Cardiac atrium fibroblast (primary cell): ENCODE results near the gene NME5. TPM values are rescaled to one million over a fixed set of nuclear protein-coding genes. Genes with fewer than 3 reads are reported as not detected.

Experiments used
- total RNA-seq: library from RNA; depleted of rRNA; stranded (reverse); fragments of >200 nt; gene quantifications from 2 replicates; pipeline ENCODE4 v1.2.3, GENCODE V29; 2015

Gene NME5, protein sequence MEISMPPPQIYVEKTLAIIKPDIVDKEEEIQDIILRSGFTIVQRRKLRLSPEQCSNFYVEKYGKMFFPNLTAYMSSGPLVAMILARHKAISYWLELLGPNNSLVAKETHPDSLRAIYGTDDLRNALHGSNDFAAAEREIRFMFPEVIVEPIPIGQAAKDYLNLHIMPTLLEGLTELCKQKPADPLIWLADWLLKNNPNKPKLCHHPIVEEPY
- 0.18 and 1.9 TPM in 2 replicates for total RNA-seq

DNA sequence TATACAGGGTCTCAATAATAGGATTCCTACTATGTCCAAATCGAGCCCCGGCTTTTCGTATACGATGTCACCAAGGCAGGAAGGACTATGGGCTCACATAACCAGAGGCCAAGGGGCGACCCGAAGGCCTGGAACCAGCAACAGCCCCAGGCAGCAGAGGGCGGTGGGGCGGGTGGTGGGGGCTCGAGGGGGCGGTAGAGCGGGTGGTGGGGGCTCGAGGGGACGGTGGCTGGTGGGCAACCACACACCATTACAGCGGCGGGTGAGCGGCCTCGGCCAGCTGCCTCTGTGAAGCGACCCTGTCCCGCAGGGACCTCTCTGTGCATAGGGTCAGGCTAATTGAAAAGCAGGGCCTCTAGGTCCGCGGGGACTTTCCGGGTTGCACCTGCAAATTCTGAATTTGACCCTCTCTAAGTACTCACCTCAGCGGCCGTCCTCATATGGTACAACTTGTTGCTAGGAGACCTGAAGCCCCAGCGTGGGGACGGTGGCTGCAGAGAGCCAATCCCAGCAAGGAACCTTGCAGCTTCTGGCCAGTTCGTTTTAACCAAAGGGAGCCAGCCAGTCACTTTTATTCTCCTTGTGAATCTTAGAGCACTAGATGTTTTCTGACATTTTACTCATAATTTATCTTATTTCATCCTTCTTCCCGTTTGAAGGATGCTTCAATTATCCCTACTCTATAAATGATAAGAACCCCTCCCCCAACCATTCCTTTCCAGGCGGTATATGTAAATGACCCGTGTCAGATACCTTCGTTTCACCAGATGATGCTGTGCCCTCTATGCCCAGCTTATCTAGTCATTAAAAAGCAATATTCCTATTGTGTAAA is at the start of gene NME5:
NME5 (minus strand) TSS at position 480 of the 832 bp plus-strand sequence. CDS start 648 bp downstream, outside the sequence.

DNA sequence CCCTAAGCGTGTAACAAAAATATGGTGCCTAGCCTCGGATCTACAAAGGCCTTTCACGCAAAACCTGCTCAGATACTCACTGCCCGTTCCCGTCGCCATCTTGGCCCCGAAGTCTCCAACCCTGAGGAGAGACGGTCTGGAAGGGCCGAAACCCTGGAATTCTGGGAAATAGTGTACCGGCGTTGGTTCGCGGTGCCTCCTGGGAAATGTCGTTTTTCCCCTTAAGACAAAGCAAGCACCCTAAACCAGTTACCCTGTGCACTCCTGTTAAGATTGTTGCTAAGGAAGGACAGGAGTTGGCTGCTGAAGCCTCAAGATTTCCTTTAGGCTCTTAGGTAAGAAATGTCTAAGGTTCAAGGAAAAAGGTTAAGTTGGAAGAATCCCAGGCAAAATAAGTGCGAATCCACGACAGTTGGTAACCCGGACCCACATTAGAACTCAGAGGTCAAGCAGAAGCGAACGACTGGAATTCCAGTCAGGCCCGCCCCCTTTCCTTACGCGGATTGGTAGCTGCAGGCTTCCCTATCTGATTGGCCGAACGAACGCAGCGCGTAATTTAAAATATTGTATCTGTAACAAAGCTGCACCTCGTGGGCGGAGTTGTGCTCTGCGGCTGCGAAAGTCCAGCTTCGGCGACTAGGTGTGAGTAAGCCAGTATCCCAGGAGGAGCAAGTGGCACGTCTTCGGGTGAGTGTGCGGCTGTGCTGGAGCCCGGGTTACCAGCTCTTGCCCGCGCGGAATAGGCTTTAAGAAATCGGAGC is 39.5 kb upstream of the NME5 start, which contains the start of the genes BRD8 and KIF20A:
BRD8 (minus strand) TSS at position 115 of the 761 bp plus-strand sequence; CDS start at position 99, 16 bp downstream.
KIF20A (plus strand) TSS at position 597 of the 761 bp plus-strand sequence. CDS start 569 bp downstream, outside the sequence.

DNA sequence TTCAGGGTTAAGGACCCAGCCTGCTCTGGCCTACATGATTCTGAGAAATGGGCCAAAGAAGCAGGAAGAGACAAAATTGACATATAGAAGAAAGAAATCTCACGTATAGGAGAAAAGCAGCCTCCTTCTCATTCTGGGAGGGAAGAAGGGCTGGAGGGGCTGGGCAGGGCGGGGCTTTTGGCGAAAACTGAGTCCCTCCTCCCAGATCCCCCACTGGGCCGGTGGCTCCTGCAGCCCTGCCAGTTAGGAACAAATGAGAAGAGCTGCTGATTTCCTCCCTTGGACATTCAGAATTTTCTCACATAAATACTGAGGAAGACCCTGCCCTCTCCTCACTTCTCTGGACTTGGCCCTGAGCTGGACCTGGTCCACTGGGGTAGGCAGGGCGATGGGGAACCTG is 55.5 kb downstream of the NME5 start, which contains the start of gene WNT8A:
WNT8A (plus strand) TSS at position 332 of the 400 bp plus-strand sequence. CDS start 95 bp downstream, outside the sequence.

Other genes starting within 250 kb of the NME5 start
- not detected in 2 replicates for gene PKD2L2, start 250.0 kb downstream of the NME5 start, total RNA-seq
- 5.8 and 6.8 TPM in 2 replicates for gene FAM13B, start 106.3 kb downstream of the NME5 start, total RNA-seq
- gene WNT8A, start 55.4 kb downstream of the NME5 start, total RNA-seq: not detected in 2 replicates
- gene BRD8, start 39.2 kb upstream of the NME5 start, total RNA-seq: 16.0 and 29.8 TPM in 2 replicates
- 14.6 and 15.9 TPM in 2 replicates for gene KIF20A, start 39.7 kb upstream of the NME5 start, total RNA-seq
- 20.9 and 21.9 TPM in 2 replicates for gene CDC23, start 73.9 kb upstream of the NME5 start, total RNA-seq
- gene GFRA3, start 135.2 kb upstream of the NME5 start, total RNA-seq: not detected in 2 replicates
- gene CDC25C, start 192.4 kb upstream of the NME5 start, total RNA-seq: 0.54 and 4.4 TPM in 2 replicates
- gene FAM53C, start 198.8 kb upstream of the NME5 start, total RNA-seq: 25.4 and 26.2 TPM in 2 replicates
- gene KDM3B, start 213.3 kb upstream of the NME5 start, total RNA-seq: 15.7 and 30.1 TPM in 2 replicates